Lower lobe of right lung (tissue), 2 donors: Measurements from ENCODE around the gene ITGA7. TPM values are rescaled to one million over a fixed set of nuclear protein-coding genes. Genes with fewer than 3 reads are reported as not detected.

Source experiments
- ATAC-seq, 2 donors: fragments of 200-7000 bp; cut with Tn5 transposase; one replicate each; pipeline ENCODE4 v1.9.1; 2020 to 2022; ENCODE audit warnings: mild to moderate bottlenecking in 2 of 2, moderate library complexity in 2 of 2
- DNase-seq: peaks from one replicate; pipeline ENCODE4 v3.0.0-alpha.2; 2020
- H3K27ac ChIP-seq: fragments of 200-600 bp; one replicate; pipeline ENCODE4 v1.8.0; 2022
- H3K27me3 ChIP-seq: fragments of 200-600 bp; one replicate; pipeline ENCODE4 v1.8.0; 2022; ENCODE audit warnings: low read depth
- H3K36me3 ChIP-seq: fragments of 200-600 bp; one replicate; pipeline ENCODE4 v1.8.0; 2022; ENCODE audit warnings: mild to moderate bottlenecking
- H3K4me1 ChIP-seq: fragments of 200-600 bp; one replicate; pipeline ENCODE4 v1.8.0; 2022
- H3K4me3 ChIP-seq: fragments of 200-600 bp; one replicate; pipeline ENCODE4 v1.8.0; 2022; ENCODE audit warnings: mild to moderate bottlenecking
- H3K9me3 ChIP-seq: fragments of 200-600 bp; one replicate; pipeline ENCODE4 v1.8.0; 2022
- intact Hi-C: fragments of 100-400 bp; cut with DNase I; formaldehyde crosslinking; loops from one replicate; pipeline ENCODE4 v1.11.0; 2022
- total RNA-seq: library from RNA; stranded (reverse); fragmentation: NEBNext Ultra II Directional; extraction: Animal tissue kit (Norgen Biotek cat#: 25700); gene quantifications from one replicate; pipeline ENCODE4 v1.2.1, GENCODE V29; 2021
- TF ChIP-seq, protein P1 (sequence below): fragments of 200-600 bp; IDR thresholded peaks from one replicate; pipeline ENCODE4 v1.8.0; 2022; ENCODE audit warnings: antibody characterized with exemption, mild to moderate bottlenecking
- donor health status: DM: no; HTN: yes; CAD: no; lungs with severe emphysema.

ITGA7 gene
- total RNA-seq, 1 donor from 2014 or later = 17.5 TPM

DNA sequence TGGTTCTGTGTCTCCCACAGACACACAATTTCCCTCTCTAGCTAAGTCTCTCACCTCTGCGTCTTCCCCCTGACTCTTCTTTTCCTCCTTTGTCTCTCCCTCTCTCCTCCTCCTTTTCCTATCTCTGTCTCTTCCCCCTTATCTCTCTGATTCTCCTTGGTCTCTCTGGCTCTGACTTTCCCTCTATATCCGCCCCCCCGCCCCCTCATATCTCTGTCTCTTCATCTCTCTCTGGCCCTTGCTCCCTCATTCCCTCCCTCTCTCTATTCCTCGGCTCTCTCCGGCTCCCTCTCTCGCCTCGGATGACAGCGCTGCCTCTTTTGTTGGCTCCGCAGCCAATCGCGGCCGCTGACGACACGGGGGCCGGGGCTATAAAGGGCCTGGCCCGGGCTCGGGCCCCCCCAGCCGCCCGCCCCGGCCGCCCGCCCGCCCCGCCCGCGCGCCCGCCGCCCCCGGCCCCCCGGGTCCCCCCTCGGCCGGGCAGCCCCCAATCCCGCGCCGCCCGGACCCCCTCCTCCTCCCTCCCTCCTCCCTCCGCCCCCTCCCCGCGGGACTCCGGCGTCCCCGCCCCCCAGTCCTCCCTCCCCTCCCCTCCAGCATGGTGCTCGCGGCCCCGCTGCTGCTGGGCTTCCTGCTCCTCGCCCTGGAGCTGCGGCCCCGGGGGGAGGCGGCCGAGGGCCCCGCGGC, 35.2 kb upstream of the ITGA7 start, which contains the start of gene GDF11:
GDF11 (plus strand) TSS at position 404 of the 687 bp plus-strand sequence; CDS start at position 599, 195 bp downstream.
- TF ChIP-seq, protein P1, sequence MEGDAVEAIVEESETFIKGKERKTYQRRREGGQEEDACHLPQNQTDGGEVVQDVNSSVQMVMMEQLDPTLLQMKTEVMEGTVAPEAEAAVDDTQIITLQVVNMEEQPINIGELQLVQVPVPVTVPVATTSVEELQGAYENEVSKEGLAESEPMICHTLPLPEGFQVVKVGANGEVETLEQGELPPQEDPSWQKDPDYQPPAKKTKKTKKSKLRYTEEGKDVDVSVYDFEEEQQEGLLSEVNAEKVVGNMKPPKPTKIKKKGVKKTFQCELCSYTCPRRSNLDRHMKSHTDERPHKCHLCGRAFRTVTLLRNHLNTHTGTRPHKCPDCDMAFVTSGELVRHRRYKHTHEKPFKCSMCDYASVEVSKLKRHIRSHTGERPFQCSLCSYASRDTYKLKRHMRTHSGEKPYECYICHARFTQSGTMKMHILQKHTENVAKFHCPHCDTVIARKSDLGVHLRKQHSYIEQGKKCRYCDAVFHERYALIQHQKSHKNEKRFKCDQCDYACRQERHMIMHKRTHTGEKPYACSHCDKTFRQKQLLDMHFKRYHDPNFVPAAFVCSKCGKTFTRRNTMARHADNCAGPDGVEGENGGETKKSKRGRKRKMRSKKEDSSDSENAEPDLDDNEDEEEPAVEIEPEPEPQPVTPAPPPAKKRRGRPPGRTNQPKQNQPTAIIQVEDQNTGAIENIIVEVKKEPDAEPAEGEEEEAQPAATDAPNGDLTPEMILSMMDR = no peak
- DNase-seq = peak; percentile 74
- peaks cover 21% of the 10 kb centered on the region for H3K4me1 ChIP-seq
- H3K9me3 ChIP-seq = no peaks in the 10 kb centered on the region
- no peaks in the 10 kb centered on the region for H3K36me3 ChIP-seq
- peak within 1 kb of the TSS; percentile 21 for H3K27ac ChIP-seq
- intact Hi-C loops = loop anchor here (10.0 kb wide), 1 partner anchor 192 kb away; the partner anchor contains the start of gene DGKA
- ATAC-seq = peak; percentile 46 to 52
- peak within 1 kb of the TSS; percentile 58 for H3K4me3 ChIP-seq
- H3K27me3 ChIP-seq = no peaks in the 10 kb centered on the region

DNA sequence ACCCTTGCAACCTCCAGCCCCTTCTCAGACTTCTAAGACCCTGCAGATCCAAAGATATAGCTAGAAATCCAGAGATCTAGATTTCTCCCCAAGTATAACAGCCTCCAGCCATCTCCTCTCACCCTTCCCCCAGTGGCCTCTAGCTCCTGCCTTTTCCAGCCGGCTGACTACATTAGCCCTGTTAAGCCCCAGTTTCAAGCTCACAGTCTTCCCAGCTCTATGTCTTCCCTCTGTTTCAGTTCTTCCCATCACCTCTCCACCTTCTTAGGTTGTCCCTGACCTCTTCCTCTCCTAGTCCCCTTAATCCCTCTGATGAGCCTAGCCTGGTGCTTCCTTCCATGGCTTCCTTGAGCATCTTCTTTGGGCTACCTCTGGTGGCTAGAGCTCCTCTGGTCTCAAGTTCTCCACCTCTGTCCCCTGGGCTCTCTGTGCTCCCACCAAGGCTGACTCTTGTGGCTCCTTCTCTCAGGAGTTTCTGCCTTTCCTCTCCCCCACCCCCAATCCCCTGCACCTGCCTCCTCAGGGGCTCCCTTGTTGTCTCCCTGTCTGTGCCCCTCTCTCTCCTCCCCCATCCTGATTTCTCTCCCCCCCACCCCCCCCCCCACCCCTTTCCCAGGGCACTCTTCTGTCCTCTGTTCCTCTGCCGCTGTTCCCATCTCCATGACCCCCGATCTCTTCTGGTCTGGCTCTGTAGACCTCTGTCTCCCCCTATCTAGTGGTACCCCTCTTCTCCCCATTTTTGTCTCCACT, 34.4 kb upstream of the ITGA7 start:
- intact Hi-C loops = loop anchor here (10.0 kb wide), 1 partner anchor 193 kb away; the partner anchor contains the start of gene DGKA
- no peak overlapping the region for H3K4me3 ChIP-seq
- no peak overlapping the region for H3K27ac ChIP-seq
- TF ChIP-seq, protein P1 = no peak
- no peaks in the 10 kb centered on the region for H3K36me3 ChIP-seq
- H3K27me3 ChIP-seq = no peaks in the 10 kb centered on the region
- H3K9me3 ChIP-seq = no peaks in the 10 kb centered on the region
- ATAC-seq (no peak), DNase-seq (no peak)
- H3K4me1 ChIP-seq = peaks cover 29% of the 10 kb centered on the region

DNA sequence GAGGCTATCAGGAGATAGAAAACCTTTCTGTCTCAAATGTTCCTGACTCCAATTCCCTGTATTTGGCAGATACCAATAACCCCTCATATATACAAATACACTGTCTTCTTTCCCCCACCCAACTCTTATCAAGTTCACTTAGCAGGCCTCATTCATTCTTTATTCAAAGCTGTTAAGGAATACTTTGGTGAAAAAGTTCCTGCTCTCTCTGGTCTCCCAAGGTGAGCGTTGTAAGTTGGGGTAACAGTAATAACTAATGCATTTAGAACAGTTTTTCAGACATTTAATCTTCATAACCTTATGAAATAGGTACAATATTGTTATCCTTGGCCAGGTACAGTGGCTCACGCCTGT, 31.3 kb upstream of the ITGA7 start:
- Histone ChIP-seq H3K9me3 (no peaks in the 10 kb centered on the region), H3K4me3 (peak overlapping the region; percentile 66), H3K36me3 (no peaks in the 10 kb centered on the region), H3K27ac (no peak overlapping the region), H3K27me3 (no peaks in the 10 kb centered on the region), H3K4me1 (peaks cover 30% of the 10 kb centered on the region)
- DNase-seq (no peak), ATAC-seq (no peak)
- intact Hi-C loops = no loop called here
- TF ChIP-seq, protein P1 = no peak

DNA sequence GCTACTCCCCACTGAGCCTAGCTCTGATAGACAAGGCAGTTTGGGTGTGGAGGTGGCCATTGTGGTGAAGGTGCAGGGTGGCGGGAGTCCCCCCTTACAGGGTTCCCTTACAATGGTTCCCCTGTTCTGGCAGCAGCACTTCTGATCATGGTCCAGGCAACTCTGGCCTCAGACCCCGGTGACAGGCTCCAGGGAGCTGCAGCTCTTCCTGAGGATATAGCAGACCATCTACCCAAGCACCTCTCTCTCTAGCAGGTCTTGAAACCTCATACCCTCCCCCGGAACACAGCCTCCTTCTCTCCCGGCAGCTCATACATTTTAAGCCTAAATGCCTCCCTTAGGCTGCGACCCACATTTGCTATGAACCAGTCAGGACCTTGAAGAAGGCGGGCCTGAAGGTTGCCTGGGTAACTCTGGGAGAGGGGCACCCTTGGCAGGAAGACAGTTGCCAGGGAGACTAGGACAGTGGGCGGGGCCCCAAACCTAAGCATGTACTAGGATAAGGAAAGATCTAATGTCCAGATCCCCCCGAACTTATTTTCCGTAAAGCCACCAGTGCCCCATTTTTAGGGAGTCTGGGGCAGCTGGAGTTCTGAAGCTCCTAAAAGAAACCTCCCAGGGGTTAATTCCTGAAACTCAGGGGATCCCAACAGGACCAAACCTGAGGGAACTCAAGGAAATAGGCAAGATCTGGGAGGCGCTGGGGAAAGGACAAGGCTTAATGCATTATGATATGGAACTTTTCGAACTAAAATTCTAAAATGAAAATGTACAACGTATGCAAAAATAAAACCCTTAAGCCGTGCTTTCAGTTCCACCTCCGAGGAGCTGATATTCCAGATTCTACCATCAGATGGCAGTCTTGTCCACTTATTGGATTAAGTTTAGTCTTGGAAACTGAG, 30.7 kb upstream of the ITGA7 start:
- Histone ChIP-seq H3K27ac (peak overlapping the region; percentile 82), H3K9me3 (no peaks in the 10 kb centered on the region), H3K4me1 (peaks cover 23% of the 10 kb centered on the region), H3K4me3 (peak overlapping the region; percentile 66), H3K36me3 (no peaks in the 10 kb centered on the region), H3K27me3 (no peaks in the 10 kb centered on the region)
- ATAC-seq (peak; percentile 84 to 91), DNase-seq (peak; percentile 85)
- TF ChIP-seq, protein P1 = peak; percentile 87
- intact Hi-C loops = no loop called here

DNA sequence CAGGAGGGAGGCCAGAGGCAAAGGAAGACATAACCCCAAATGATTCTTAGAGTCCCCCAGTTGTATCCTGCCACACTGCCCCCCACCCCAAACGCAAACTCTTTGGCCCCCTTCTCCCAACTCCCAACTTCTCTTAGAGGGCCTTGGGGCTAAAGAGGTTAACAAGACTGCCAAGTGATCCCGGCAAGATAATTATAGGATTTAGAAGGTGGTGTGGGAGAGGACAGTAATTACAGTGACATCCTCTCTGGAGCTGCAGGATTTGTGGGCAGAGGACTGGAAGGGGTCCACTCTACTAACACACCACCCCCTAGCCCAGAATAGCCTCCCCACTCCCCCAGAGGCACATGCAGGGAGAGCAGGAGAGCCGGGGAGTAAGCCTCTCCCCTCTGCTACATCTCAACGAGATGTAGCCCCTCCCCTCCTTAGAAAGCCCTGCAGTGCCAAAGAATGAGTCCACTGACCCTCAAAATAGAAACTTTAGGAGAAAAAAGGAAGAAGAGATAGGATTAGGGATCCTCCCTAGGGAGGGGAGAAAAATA, 29.9 kb upstream of the ITGA7 start:
- H3K4me3 ChIP-seq = peak overlapping the region; percentile 66
- TF ChIP-seq, protein P1 = no peak
- no peaks in the 10 kb centered on the region for H3K27me3 ChIP-seq
- intact Hi-C loops = no loop called here
- DNase-seq (no peak), ATAC-seq (peak; percentile 4)
- peak overlapping the region; percentile 82 for H3K27ac ChIP-seq
- H3K4me1 ChIP-seq = peaks cover 23% of the 10 kb centered on the region
- no peaks in the 10 kb centered on the region for H3K36me3 ChIP-seq
- no peaks in the 10 kb centered on the region for H3K9me3 ChIP-seq
